Measurements from ENCODE around the gene GNE. TPM values are rescaled to one million over a fixed set of nuclear protein-coding genes. Genes with fewer than 3 reads are reported as not detected.

GNE gene
- total and polyA plus RNA-seq, 3 donors from 2014 or later, result 13.2 to 26.6 (median 22.7) TPM

- intact Hi-C loops (cut with DNase I; ENCODE audit: low total_unique reads), result no loop called here
- Histone ChIP-seq H3K36me3 (ENCODE audit: low read depth, missing control alignments) (no peaks in the 10 kb centered on the region), H3K4me1 (no peaks in the 10 kb centered on the region), H3K4me3 (no peak overlapping the region), H3K9me3 (no peaks in the 10 kb centered on the region), H3K27me3 (no peaks in the 10 kb centered on the region), H3K27ac (no peak overlapping the region)
- 86 to 88% methylated on average over 3 of the region's 3 CpGs for WGBS, 2 donors
- TF ChIP-seq POLR2A (IDR thresholded peaks at IDR 0.05) (no peak), CTCF (IDR thresholded peaks at IDR 0.05) (no peak)
- DNase-seq, result no peak
Observed at GRCh38 chr9:36237230-36237629, 21.0 kb downstream of the GNE start.

GRCh38 chr9:36222449-36222848, 35.8 kb downstream of the GNE start:
- Histone ChIP-seq H3K27ac (no peak overlapping the region), H3K9me3 (no peaks in the 10 kb centered on the region), H3K4me3 (no peak overlapping the region), H3K4me1 (no peaks in the 10 kb centered on the region), H3K27me3 (no peaks in the 10 kb centered on the region), H3K36me3 (ENCODE audit: low read depth, missing control alignments) (no peaks in the 10 kb centered on the region)
- intact Hi-C loops (cut with DNase I; ENCODE audit: low total_unique reads), result no loop called here
- TF ChIP-seq CTCF (IDR thresholded peaks at IDR 0.05), result no peak
- no peak for TF ChIP-seq POLR2A (IDR thresholded peaks at IDR 0.05)
- DNase-seq, result no peak
- 86 to 100% methylated on average over 1 of the region's 1 CpG for WGBS, 2 donors

GRCh38 chr9:36221667-36222066, 36.6 kb downstream of the GNE start:
- 91 to 96% methylated on average over 3 of the region's 3 CpGs for WGBS, 2 donors
- no peak overlapping the region for H3K27ac ChIP-seq
- intact Hi-C loops (cut with DNase I; ENCODE audit: low total_unique reads), result no loop called here
- H3K4me3 ChIP-seq, result no peak overlapping the region
- H3K27me3 ChIP-seq, result no peaks in the 10 kb centered on the region
- TF ChIP-seq POLR2A (IDR thresholded peaks at IDR 0.05) (no peak), CTCF (IDR thresholded peaks at IDR 0.05) (no peak)
- H3K36me3 ChIP-seq (ENCODE audit: low read depth, missing control alignments), result no peaks in the 10 kb centered on the region
- no peaks in the 10 kb centered on the region for H3K9me3 ChIP-seq
- DNase-seq, result no peak
- no peaks in the 10 kb centered on the region for H3K4me1 ChIP-seq

GRCh38 chr9:36218411-36218901, 39.8 kb downstream of the GNE start:
- TF ChIP-seq CTCF (IDR thresholded peaks at IDR 0.05), result no peak
- TF ChIP-seq POLR2A (IDR thresholded peaks at IDR 0.05), result no peak
- 67 to 83% methylated on average over 7 of the region's 7 CpGs for WGBS, 2 donors
- no peak for DNase-seq
- intact Hi-C loops (cut with DNase I; ENCODE audit: low total_unique reads), result no loop called here
- Histone ChIP-seq H3K27me3 (no peaks in the 10 kb centered on the region), H3K9me3 (no peaks in the 10 kb centered on the region), H3K36me3 (ENCODE audit: low read depth, missing control alignments) (no peaks in the 10 kb centered on the region), H3K27ac (no peak overlapping the region), H3K4me1 (no peaks in the 10 kb centered on the region), H3K4me3 (no peak overlapping the region)

GRCh38 chr9:36218011-36218410, 40.2 kb downstream of the GNE start:
- Histone ChIP-seq H3K4me1 (no peaks in the 10 kb centered on the region), H3K36me3 (ENCODE audit: low read depth, missing control alignments) (no peaks in the 10 kb centered on the region), H3K4me3 (no peak overlapping the region), H3K9me3 (no peaks in the 10 kb centered on the region), H3K27me3 (no peaks in the 10 kb centered on the region), H3K27ac (no peak overlapping the region)
- TF ChIP-seq POLR2A (IDR thresholded peaks at IDR 0.05), result no peak
- TF ChIP-seq CTCF (IDR thresholded peaks at IDR 0.05), result no peak
- WGBS, 2 donors, result 89 to 90% methylated on average over 5 of the region's 5 CpGs
- no peak for DNase-seq
- intact Hi-C loops (cut with DNase I; ENCODE audit: low total_unique reads), result no loop called here
